Peyer's patch (tissue), 4 donors: ENCODE data around the gene FAM151A.

ENCODE experiments used
- CTCF ChIP-seq, 6 experiments: fragments of 450-650 bp in 4 of 6; fragments of 200-600 bp in 2 of 6; sonication (generic) in 1 of 6; IDR thresholded peaks; one replicate each; pipeline ENCODE4 v1.5.1; 2017 to 2019; ENCODE audit warnings: antibody characterized with exemption in 6 of 6, mild to moderate bottlenecking in 3 of 6, moderate library complexity in 1 of 6
- POLR2A ChIP-seq, 2 donors: fragments of 450-650 bp; IDR thresholded peaks; one replicate each; pipeline ENCODE4 v1.5.1; 2017; ENCODE audit warnings: antibody characterized with exemption in 2 of 2, mild to moderate bottlenecking in 2 of 2, moderate library complexity in 2 of 2

GRCh38 chr1:54575605-54576290 lies 47.6 kb downstream of the FAM151A start:
- TF ChIP-seq CTCF (IDR thresholded peaks at IDR 0.05), result no peak
- no peak for TF ChIP-seq POLR2A (IDR thresholded peaks at IDR 0.05)
